HUES6 (cell line): Measurements from ENCODE around the gene CCDC178.

Experiments
- H3K27ac ChIP-seq: 2 replicates; pipeline ENCODE4 v1.7.0; 2013; ENCODE audit warnings: low read depth, mild to moderate bottlenecking, low read length, inconsistent platforms
- H3K27me3 ChIP-seq: 2 replicates; pipeline ENCODE4 v1.6.1; 2013; ENCODE audit warnings: low read length; ENCODE audit not compliant: control insufficient read depth, insufficient read depth
- H3K36me3 ChIP-seq: 2 replicates; pipeline ENCODE4 v1.6.1; 2013; ENCODE audit warnings: low read length; ENCODE audit not compliant: control insufficient read depth, insufficient read depth
- H3K4me1 ChIP-seq: 2 replicates; pipeline ENCODE4 v1.6.1; 2013; ENCODE audit warnings: low read length; ENCODE audit not compliant: control insufficient read depth, insufficient read depth
- H3K4me3 ChIP-seq: 2 replicates; pipeline ENCODE4 v1.5.1; 2013; ENCODE audit warnings: low read depth, low read length
- H3K9ac ChIP-seq: one replicate; pipeline ENCODE4 v1.6.1; 2013; ENCODE audit warnings: mild to moderate bottlenecking, low read length
- H3K9me3 ChIP-seq: 2 replicates; pipeline ENCODE4 v1.6.1; 2013; ENCODE audit warnings: low read depth, low read length; ENCODE audit not compliant: control insufficient read depth, insufficient read depth

The CCDC178 gene, protein sequence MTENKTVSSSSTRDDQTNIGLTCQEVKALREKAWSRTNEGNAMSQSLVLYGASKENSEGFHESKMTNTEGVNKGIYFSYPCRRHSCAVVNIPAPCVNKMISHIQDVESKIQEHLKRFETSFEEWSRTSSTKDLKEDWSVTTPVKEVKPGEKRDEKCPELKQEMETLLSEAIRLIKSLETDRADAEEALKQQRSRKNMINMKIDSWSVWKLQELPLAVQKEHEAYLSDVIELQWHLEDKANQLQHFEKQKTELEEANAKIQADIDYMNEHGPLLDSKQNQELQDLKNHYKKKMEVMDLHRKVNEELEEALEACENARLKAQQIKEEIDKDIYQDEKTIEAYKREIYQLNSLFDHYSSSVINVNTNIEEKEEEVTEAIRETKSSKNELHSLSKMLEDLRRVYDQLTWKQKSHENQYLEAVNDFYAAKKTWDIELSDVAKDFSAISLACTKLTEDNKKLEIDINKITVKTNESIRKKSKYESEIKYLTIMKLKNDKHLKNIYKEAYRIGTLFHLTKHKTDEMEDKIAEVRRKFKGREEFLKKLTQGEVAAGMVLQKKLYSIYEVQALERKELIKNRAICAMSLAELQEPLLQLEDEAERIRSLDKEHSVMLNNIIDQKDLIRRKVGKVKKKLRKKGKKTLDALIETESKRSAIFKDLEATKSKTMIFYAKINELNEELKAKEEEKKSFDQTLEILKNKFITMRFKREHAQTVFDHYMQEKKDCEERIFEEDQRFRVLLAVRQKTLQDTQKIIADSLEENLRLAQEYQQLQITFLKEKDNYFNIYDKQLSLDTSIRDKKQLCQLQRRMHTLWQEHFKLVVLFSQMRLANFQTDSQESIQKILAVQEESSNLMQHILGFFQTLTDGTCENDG

GRCh38 chr18:33440060-33441043 is at the start of gene CCDC178:
CCDC178 (minus strand) TSS chr18:33440721; CDS start chr18:33412088, 28,633 bp downstream.
- H3K4me3 ChIP-seq: peak within 1 kb of the TSS; percentile 59
- H3K9me3 ChIP-seq: no peaks in the 10 kb centered on the region
- H3K27me3 ChIP-seq: peaks cover 42% of the 10 kb centered on the region
- H3K4me1 ChIP-seq: no peaks in the 10 kb centered on the region
- H3K9ac ChIP-seq: peak within 1 kb of the TSS; percentile 5
- no peak within 1 kb of the TSS for H3K27ac ChIP-seq
- no peaks in the 10 kb centered on the region for H3K36me3 ChIP-seq

DNA sequence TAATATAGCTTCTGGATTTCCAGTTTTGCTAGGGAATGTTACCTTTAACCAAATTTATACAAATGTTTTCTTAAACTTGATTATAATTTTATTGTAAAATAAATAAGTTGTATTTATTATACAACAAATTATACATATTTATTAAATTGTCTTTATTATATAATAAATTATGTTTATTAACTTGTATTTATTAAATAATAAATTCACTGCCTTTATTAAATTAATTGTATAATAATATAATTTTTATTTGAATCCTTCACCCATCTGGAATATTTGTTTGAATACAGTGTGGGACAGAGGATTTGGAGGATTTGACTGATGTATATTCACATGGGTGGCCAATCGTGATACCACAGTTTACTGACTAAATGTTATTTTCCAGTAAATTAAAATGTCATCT is 43.4 kb upstream of the CCDC178 start:
- no peak overlapping the region for H3K27ac ChIP-seq
- no peaks in the 10 kb centered on the region for H3K4me1 ChIP-seq
- no peak overlapping the region for H3K4me3 ChIP-seq
- H3K9ac ChIP-seq: no peak overlapping the region
- no peaks in the 10 kb centered on the region for H3K27me3 ChIP-seq
- H3K9me3 ChIP-seq: no peaks in the 10 kb centered on the region
- no peaks in the 10 kb centered on the region for H3K36me3 ChIP-seq

- H3K36me3 ChIP-seq: no peaks in the 10 kb centered on the region
- H3K9ac ChIP-seq: no peak overlapping the region
- H3K27me3 ChIP-seq: no peaks in the 10 kb centered on the region
- no peak overlapping the region; the same call in 1 of the 2 replicates for H3K27ac ChIP-seq
- H3K4me3 ChIP-seq: no peak overlapping the region
- peaks cover 3% of the 10 kb centered on the region; the same call in 1 of the 2 replicates for H3K4me1 ChIP-seq
- no peaks in the 10 kb centered on the region for H3K9me3 ChIP-seq
Observed at GRCh38 chr18:33472509-33472908, 32.0 kb upstream of the CCDC178 start.

DNA sequence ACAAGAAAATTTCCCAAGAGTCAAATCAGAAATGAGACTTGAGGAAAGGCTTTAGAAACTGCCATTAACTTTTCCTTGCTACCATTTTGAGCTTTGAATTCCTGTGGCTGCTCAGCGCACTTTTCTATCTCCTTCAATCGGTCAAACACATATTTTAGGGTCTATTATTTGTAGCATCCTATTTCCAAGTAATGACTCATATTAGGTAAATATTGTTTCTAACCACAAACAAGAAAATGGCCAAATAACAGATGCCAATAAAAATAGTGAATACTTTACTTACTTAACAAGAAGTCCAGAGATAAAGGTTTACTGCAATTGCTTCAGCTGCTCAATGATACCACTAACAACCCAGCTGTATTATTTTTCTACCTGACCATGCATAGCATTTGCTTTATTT is 29.7 kb upstream of the CCDC178 start:
- Histone ChIP-seq H3K4me3 (no peak overlapping the region), H3K9me3 (no peaks in the 10 kb centered on the region), H3K27ac (no peak overlapping the region), H3K27me3 (no peaks in the 10 kb centered on the region), H3K9ac (no peak overlapping the region), H3K36me3 (no peaks in the 10 kb centered on the region), H3K4me1 (peaks cover 3% of the 10 kb centered on the region; the same call in 1 of the 2 replicates)

DNA sequence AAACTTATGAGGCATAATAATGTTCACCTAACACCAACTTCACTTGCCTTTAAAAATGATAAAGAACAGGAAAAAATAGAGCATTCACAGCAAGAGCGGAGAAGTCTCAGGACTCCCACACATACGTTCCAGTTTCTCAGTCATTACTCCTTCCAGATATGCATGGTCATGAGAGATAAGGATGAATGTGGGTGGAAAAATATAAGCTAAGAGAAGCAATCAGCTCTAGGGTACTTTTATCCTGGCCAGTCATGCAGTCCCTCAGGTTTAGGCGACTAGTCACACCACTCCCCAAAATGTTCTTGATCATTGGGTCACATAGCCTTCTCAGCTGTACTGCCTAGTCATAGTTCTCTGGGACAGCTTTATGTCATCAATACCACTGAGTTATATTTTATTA is 29.2 kb upstream of the CCDC178 start:
- H3K27me3 ChIP-seq: no peaks in the 10 kb centered on the region
- no peak overlapping the region for H3K4me3 ChIP-seq
- H3K9me3 ChIP-seq: no peaks in the 10 kb centered on the region
- no peak overlapping the region for H3K27ac ChIP-seq
- no peaks in the 10 kb centered on the region for H3K36me3 ChIP-seq
- H3K9ac ChIP-seq: no peak overlapping the region
- peaks cover 3% of the 10 kb centered on the region; the same call in 1 of the 2 replicates for H3K4me1 ChIP-seq

- H3K27ac ChIP-seq: no peak overlapping the region
- peaks cover under 1% of the 10 kb centered on the region; the same call in 1 of the 2 replicates for H3K4me1 ChIP-seq
- no peaks in the 10 kb centered on the region for H3K36me3 ChIP-seq
- no peak overlapping the region for H3K4me3 ChIP-seq
- H3K9ac ChIP-seq: no peak overlapping the region
- no peaks in the 10 kb centered on the region for H3K27me3 ChIP-seq
- no peaks in the 10 kb centered on the region for H3K9me3 ChIP-seq
Observed at GRCh38 chr18:33467531-33467930, 27.0 kb upstream of the CCDC178 start.

DNA sequence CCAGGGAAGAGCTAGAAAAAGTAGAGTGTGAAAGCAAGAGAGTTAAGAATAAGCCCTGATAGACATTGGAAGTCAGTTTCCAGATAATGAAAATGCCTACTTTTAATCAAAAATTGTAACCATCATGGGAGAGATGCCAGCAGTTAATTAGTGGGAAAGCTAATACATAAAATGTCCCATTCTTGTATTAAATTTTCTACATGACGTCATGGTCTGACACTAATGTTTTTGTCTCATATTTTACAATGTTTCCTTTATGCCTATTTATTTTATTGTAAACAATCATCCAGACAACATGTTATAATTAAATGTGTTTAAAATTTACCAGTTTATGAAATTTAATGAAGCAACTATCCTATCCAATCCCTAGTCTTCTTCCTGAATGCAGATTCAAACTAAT is 26.3 kb upstream of the CCDC178 start:
- no peaks in the 10 kb centered on the region for H3K4me1 ChIP-seq
- H3K9ac ChIP-seq: no peak overlapping the region
- H3K27me3 ChIP-seq: no peaks in the 10 kb centered on the region

GRCh38 chr18:33460681-33461080 is 20.2 kb upstream of the CCDC178 start:
- Histone ChIP-seq H3K27ac (no peak overlapping the region), H3K9me3 (no peaks in the 10 kb centered on the region), H3K4me1 (no peaks in the 10 kb centered on the region), H3K27me3 (no peaks in the 10 kb centered on the region), H3K4me3 (no peak overlapping the region), H3K36me3 (no peaks in the 10 kb centered on the region), H3K9ac (no peak overlapping the region)

More for the DNA sequence above, 26.3 kb upstream of the CCDC178 start:
- H3K9me3 ChIP-seq: no peaks in the 10 kb centered on the region
- H3K36me3 ChIP-seq: no peaks in the 10 kb centered on the region
- H3K4me3 ChIP-seq: no peak overlapping the region
- no peak overlapping the region for H3K27ac ChIP-seq

GRCh38 chr18:33459612-33460011 is 19.1 kb upstream of the CCDC178 start:
- Histone ChIP-seq H3K36me3 (no peaks in the 10 kb centered on the region), H3K27ac (no peak overlapping the region), H3K27me3 (no peaks in the 10 kb centered on the region), H3K4me3 (no peak overlapping the region), H3K9me3 (no peaks in the 10 kb centered on the region), H3K4me1 (no peaks in the 10 kb centered on the region), H3K9ac (no peak overlapping the region)

- H3K4me3 ChIP-seq: no peak overlapping the region
- no peaks in the 10 kb centered on the region for H3K36me3 ChIP-seq
- no peak overlapping the region for H3K27ac ChIP-seq
- H3K4me1 ChIP-seq: no peaks in the 10 kb centered on the region
- no peaks in the 10 kb centered on the region for H3K9me3 ChIP-seq
- peaks cover 8% of the 10 kb centered on the region for H3K27me3 ChIP-seq
- H3K9ac ChIP-seq: no peak overlapping the region
Observed at GRCh38 chr18:33446604-33447003, 6.1 kb upstream of the CCDC178 start.
